Stimulated activated effector memory CD8-positive, alpha-beta T cell treated with anti-CD3 and anti-CD28 coated beads, Interleukin-12 subunit alpha, Interleukin-12 subunit beta, amount 100 ng/mL, for 72 hours (primary cell): ENCODE measurements around the gene RUNDC3A.

Source experiments
- ATAC-seq: fragments of 150-1000 bp; cut with Tn5 transposase; 2 replicates; pipeline ENCODE4 v1.10.0; 2021
- DNase-seq, 2 donors: peaks; one replicate each; pipeline ENCODE4 v3.0.0; 2021 to 2022; ENCODE audit warnings: low spot score in 2 of 2
- H3K27ac Mint-ChIP-seq: one replicate; pipeline ENCODE4 v1.8.0; 2022; ENCODE audit warnings: mild to moderate bottlenecking, mixed read lengths
- H3K36me3 Mint-ChIP-seq: one replicate; pipeline ENCODE4 v1.8.0; 2022; ENCODE audit warnings: mild to moderate bottlenecking, mixed read lengths
- H3K4me1 Mint-ChIP-seq: one replicate; pipeline ENCODE4 v1.8.0; 2022; ENCODE audit warnings: mixed read lengths
- H3K4me3 Mint-ChIP-seq: one replicate; pipeline ENCODE4 v1.8.0; 2022; ENCODE audit warnings: mild to moderate bottlenecking, mixed read lengths
- H3K9me3 Mint-ChIP-seq: one replicate; pipeline ENCODE4 v1.8.0; 2022; ENCODE audit warnings: mixed read lengths

Gene RUNDC3A

GRCh38 chr17:44279346-44279665 is 29.1 kb upstream of the RUNDC3A start:
- ATAC-seq (no peak), DNase-seq (no peak)
- H3K9me3 Mint-ChIP-seq, result no peaks in the 10 kb centered on the region
- no peak overlapping the region for H3K4me3 Mint-ChIP-seq
- H3K4me1 Mint-ChIP-seq, result peaks cover 15% of the 10 kb centered on the region
- H3K27ac Mint-ChIP-seq, result peak overlapping the region; percentile 83
- H3K36me3 Mint-ChIP-seq, result no peaks in the 10 kb centered on the region

- Mint-ChIP-seq H3K4me1 (peaks cover 15% of the 10 kb centered on the region), H3K9me3 (no peaks in the 10 kb centered on the region), H3K27ac (peak overlapping the region; percentile 83), H3K36me3 (no peaks in the 10 kb centered on the region), H3K4me3 (peak overlapping the region; percentile 30)
- DNase-seq (peak; percentile 29 to 62), ATAC-seq (peak; percentile 94)
Observed at GRCh38 chr17:44279666-44280391, 28.6 kb upstream of the RUNDC3A start.

DNA sequence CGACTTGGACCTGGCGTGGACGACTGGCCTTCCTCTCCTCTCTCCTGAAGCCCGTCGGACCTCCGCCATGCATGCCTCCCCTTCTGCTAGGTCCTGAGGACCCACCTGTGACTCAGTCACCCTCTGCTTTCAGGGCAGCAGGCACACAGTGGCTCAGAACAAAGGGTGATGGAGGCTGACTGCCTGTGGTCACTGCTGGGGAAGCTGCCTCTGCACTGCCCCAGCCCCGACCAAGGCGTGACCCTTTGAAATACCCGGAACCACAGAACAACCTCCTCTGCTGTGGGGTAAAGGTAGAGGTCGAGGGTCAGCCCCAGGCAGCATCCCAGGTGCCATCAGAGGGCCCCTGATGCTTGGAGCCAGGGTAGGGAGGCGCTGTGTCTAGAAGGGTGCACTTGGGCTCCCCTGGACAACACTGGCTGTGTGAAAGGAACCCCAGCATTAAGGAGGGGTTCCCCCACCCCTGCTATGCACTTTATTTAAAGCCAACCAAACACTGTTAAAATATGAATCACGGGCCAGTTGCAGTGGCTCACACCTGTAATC is 27.9 kb upstream of the RUNDC3A start:
- Mint-ChIP-seq H3K9me3 (no peaks in the 10 kb centered on the region), H3K4me3 (peak overlapping the region; percentile 30), H3K27ac (peak overlapping the region; percentile 83), H3K4me1 (peaks cover 15% of the 10 kb centered on the region), H3K36me3 (no peaks in the 10 kb centered on the region)
- ATAC-seq (no peak), DNase-seq (no peak)

DNA sequence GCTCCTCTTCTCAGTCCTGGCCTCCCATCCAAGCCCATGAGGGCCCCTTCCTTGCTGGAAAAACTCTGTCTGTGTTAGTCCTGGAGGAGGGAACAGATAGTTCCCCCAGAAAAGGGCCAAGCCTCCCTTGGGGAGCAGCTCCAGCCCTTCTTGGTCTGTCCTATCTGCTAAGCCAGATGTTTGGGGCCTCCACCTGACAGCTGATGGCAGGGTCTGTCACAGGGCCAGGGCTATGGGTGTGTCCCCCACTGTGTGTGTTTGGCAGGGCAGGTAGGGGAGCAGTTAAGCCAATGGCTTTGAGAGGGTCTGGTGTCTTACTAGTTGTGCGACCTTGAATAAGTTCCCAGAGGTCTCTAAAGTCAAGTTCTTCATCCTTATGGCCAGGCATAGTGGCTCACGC is 26.8 kb upstream of the RUNDC3A start:
- no peak for ATAC-seq
- H3K36me3 Mint-ChIP-seq, result no peaks in the 10 kb centered on the region
- peaks cover 15% of the 10 kb centered on the region for H3K4me1 Mint-ChIP-seq
- no peak for DNase-seq
- H3K9me3 Mint-ChIP-seq, result no peaks in the 10 kb centered on the region
- no peak overlapping the region for H3K4me3 Mint-ChIP-seq
- H3K27ac Mint-ChIP-seq, result no peak overlapping the region

GRCh38 chr17:44282264-44282663 is 26.1 kb upstream of the RUNDC3A start:
- no peak for DNase-seq
- Mint-ChIP-seq H3K4me1 (peaks cover 15% of the 10 kb centered on the region), H3K36me3 (no peaks in the 10 kb centered on the region), H3K9me3 (no peaks in the 10 kb centered on the region), H3K4me3 (no peak overlapping the region), H3K27ac (no peak overlapping the region)
- no peak for ATAC-seq

DNA sequence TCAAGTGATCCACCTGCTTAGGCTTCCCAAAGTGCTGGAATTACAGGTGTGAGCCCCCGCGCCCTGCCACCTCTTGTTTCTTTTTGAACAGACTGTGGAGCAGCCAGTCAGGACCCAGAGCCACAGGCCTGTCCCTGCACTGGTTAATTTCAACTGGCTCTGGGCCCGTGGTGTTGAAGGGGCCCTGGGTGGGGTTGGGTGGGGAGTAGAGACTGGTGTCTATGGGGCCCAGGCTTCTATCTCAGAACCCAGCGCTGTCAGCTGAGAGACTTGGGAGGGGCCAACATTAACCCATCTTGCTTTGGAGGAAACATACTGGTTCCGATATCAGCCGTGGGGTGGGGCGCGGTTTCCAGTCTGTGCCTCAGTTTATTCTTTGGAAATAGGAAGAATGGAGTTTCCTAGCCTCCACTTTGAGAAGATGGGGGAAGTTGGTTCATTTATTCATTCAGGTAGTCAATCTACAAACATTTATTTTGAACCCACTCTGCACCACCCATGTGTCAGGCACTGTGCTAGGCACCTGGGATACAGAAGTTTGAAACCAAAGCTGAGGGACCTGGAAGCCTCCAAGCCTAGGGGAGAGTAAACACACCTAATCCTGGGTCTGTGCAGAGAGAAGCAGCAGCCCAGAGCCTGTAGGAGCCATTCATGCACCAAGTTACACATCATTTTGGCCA is 24.9 kb upstream of the RUNDC3A start:
- Mint-ChIP-seq H3K36me3 (no peaks in the 10 kb centered on the region), H3K4me1 (peaks cover 18% of the 10 kb centered on the region), H3K4me3 (no peak overlapping the region), H3K9me3 (no peaks in the 10 kb centered on the region), H3K27ac (no peak overlapping the region)
- DNase-seq, result no peak
- ATAC-seq, result no peak

GRCh38 chr17:44284024-44284400 is 24.4 kb upstream of the RUNDC3A start:
- ATAC-seq (no peak), DNase-seq (no peak)
- no peaks in the 10 kb centered on the region for H3K36me3 Mint-ChIP-seq
- H3K27ac Mint-ChIP-seq, result no peak overlapping the region
- H3K4me3 Mint-ChIP-seq, result no peak overlapping the region
- H3K9me3 Mint-ChIP-seq, result no peaks in the 10 kb centered on the region
- peaks cover 20% of the 10 kb centered on the region for H3K4me1 Mint-ChIP-seq

GRCh38 chr17:44287651-44288050 is 20.8 kb upstream of the RUNDC3A start:
- no peak for ATAC-seq
- Mint-ChIP-seq H3K27ac (no peak overlapping the region), H3K36me3 (no peaks in the 10 kb centered on the region)

GRCh38 chr17:44293509-44294226 is 14.7 kb upstream of the RUNDC3A start:
- DNase-seq (no peak), ATAC-seq (peak; percentile 65)
- no peak overlapping the region for H3K4me3 Mint-ChIP-seq
- no peaks in the 10 kb centered on the region for H3K36me3 Mint-ChIP-seq
- peaks cover 7% of the 10 kb centered on the region for H3K4me1 Mint-ChIP-seq
- H3K27ac Mint-ChIP-seq, result no peak overlapping the region
- no peaks in the 10 kb centered on the region for H3K9me3 Mint-ChIP-seq

More at GRCh38 chr17:44287651-44288050, 20.8 kb upstream of the RUNDC3A start:
- Mint-ChIP-seq H3K4me1 (peaks cover 4% of the 10 kb centered on the region), H3K9me3 (no peaks in the 10 kb centered on the region), H3K4me3 (no peak overlapping the region)
- no peak for DNase-seq

- Mint-ChIP-seq H3K9me3 (no peaks in the 10 kb centered on the region), H3K4me1 (peaks cover 7% of the 10 kb centered on the region), H3K27ac (no peak overlapping the region), H3K36me3 (no peaks in the 10 kb centered on the region), H3K4me3 (no peak overlapping the region)
- DNase-seq, result no peak
- ATAC-seq, result no peak
Observed at GRCh38 chr17:44297975-44298374, 10.4 kb upstream of the RUNDC3A start.

- H3K4me1 Mint-ChIP-seq, result peaks cover 30% of the 10 kb centered on the region
- ATAC-seq (no peak), DNase-seq (no peak)
- no peak overlapping the region for H3K4me3 Mint-ChIP-seq
- no peaks in the 10 kb centered on the region for H3K36me3 Mint-ChIP-seq
- no peak overlapping the region for H3K27ac Mint-ChIP-seq
- H3K9me3 Mint-ChIP-seq, result no peaks in the 10 kb centered on the region
Observed at GRCh38 chr17:44304651-44305050, 3.8 kb upstream of the RUNDC3A start.

DNA sequence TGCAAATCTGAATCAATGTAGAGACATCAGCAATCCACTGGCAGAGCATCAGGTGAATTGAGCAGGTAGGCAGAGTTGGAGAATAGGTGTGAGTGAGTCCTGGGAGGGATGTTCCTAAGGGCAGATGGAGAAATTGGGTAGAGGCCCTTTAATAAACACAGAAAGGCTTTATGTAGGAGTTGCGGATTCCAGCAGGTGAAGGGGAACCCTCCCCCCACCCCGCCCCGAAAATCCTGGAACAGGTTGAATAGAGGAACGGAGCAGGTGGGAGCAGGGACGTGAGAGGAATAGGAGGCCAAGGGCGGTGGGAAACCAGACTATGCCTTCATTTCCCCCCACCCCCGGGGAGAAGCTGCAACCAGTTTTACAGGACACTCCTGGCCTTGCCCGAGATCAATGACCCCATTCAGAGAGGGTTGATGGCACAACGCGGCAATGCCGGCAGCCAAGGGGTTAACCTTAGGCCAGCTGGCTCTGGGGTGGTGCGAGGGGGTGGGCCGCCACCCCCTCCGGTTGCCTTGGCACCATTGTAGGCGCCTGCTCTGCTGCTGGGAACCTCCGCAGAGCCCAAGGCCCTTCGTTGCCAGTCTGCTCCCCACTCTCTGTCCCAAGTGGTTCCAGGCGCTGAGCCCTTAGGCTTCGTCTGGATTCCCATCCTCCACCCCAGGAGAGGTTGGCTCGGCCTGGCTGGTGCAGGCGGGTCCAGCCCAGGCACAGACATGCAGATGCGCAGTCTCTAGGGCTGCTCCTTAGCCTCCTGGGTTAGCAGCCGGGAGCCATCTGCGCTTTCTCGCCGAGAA is 814 bp upstream of the RUNDC3A start:
- Mint-ChIP-seq H3K4me1 (peaks cover 34% of the 10 kb centered on the region), H3K4me3 (peak overlapping the region; percentile 32), H3K9me3 (no peaks in the 10 kb centered on the region), H3K36me3 (no peaks in the 10 kb centered on the region), H3K27ac (no peak overlapping the region)
- ATAC-seq, result peak; percentile 53
- no peak for DNase-seq

DNA sequence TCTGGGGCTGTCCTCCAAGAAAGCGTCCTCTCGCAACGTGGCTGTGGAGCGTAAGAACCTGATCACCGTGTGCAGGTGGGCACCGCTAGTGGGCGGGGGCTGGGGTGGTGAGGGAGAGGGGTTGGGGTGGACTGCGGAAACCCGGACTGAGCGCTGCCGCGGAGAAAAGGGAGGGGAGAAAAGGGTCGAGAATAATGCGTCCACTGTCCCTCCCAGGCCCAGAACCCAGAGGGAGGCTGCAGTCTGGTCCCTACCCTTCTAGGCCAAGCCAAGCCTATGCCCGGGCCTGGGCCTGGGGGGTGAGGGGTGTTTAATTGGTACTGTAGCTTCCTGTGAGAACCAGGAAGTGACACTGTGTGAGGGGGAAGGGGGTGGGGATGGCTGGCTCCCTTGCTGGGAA is 464 bp downstream of the RUNDC3A start:
- DNase-seq, result no peak
- H3K4me3 Mint-ChIP-seq, result peak overlapping the region; percentile 32
- no peaks in the 10 kb centered on the region for H3K9me3 Mint-ChIP-seq
- H3K27ac Mint-ChIP-seq, result no peak overlapping the region
- H3K36me3 Mint-ChIP-seq, result no peaks in the 10 kb centered on the region
- H3K4me1 Mint-ChIP-seq, result peaks cover 33% of the 10 kb centered on the region
- ATAC-seq, result no peak

DNA sequence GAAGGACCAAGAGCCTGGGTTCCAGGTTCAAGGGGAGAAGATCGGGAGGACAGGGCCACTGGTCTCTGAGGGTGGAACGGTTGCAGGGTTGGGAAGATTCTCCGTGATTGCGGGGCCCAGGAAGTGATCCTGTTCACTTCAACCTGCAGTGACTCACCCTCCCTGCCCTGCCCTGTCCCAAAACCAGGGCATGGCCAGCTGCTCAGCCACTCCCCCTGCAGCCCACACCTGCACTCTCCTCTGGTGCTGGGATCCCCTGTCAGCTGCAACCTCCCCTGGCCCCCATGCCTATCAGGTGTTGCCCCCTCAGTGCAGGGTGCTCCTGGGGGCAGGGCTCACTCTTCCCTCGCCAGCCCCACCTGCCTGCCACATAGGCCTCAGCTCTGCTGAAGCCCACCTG is 1.1 kb downstream of the RUNDC3A start:
- peak overlapping the region; percentile 32 for H3K4me3 Mint-ChIP-seq
- H3K9me3 Mint-ChIP-seq, result no peaks in the 10 kb centered on the region
- ATAC-seq (no peak), DNase-seq (no peak)
- peaks cover 30% of the 10 kb centered on the region for H3K4me1 Mint-ChIP-seq
- H3K36me3 Mint-ChIP-seq, result no peaks in the 10 kb centered on the region
- H3K27ac Mint-ChIP-seq, result no peak overlapping the region

DNA sequence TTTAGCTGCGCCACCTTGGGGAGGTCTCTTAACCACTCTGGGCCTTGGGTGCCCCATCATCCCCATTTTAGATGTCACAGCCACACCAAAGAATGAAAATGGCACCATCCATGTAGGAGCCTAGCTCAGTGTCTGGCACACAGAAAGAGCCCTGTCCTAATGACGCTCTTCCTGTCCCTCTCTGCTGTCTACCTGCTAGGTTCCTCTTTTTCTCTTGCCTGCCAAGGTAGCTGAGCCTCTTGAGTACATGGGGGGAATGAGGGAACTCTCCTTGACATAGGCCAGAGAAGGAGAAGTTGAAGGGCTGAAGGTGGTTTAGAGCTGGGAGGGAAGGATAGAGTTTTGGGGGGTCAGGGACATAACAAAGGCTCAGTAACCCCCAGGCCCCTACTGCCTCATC is 1.8 kb downstream of the RUNDC3A start:
- H3K4me3 Mint-ChIP-seq, result peak overlapping the region; percentile 32
- H3K9me3 Mint-ChIP-seq, result no peaks in the 10 kb centered on the region
- no peak overlapping the region for H3K27ac Mint-ChIP-seq
- DNase-seq (no peak), ATAC-seq (no peak)
- H3K4me1 Mint-ChIP-seq, result peaks cover 30% of the 10 kb centered on the region
- no peaks in the 10 kb centered on the region for H3K36me3 Mint-ChIP-seq
